ENCODE data around the gene SPEM1. TPM values are rescaled to one million over a fixed set of nuclear protein-coding genes. Genes with fewer than 3 reads are reported as not detected.

The SPEM1 gene
- total and polyA plus RNA-seq, 10 of the 15 experiments (the other 5 are each of a cell fraction or from before 2014, with no cell fraction given) = not detected

DNA sequence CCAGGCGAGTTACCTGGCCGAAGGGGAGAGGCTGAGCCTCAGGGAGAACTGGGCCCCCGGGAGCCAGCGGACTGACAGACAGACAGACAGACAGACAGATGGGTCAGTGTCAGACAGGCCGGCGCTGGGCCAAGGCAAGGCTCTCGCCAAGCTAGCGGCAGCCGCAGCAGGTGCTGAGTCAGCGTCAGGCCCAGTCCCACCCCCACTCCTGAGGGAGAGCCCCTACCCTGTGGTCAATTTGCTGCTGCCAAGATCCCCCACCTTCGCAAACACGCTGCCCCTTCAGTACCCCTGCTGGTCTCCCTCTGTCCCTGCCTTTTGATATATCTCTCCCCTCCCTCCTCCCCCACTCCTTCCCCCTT lies 20.7 kb downstream of the SPEM1 start (continued):
- TF ChIP-seq ZNF592 (IDR thresholded peaks at IDR 0.05) = no peak
- peak; percentile 77 for TF ChIP-seq BCL3 (IDR thresholded peaks at IDR 0.05; ENCODE audit: borderline replicate concordance, insufficient read depth, low read depth, low read length, poor library complexity, severe bottlenecking)
- TF ChIP-seq CREM (IDR thresholded peaks at IDR 0.05; ENCODE audit: low read depth) = no peak
- TF ChIP-seq SUZ12 (IDR thresholded peaks at IDR 0.05; ENCODE audit: unreplicated experiment) = no peak
- TF ChIP-seq NFYA (IDR thresholded peaks at IDR 0.05; ENCODE audit: borderline replicate concordance, low read depth, low read length) = no peak
- no peak for TF ChIP-seq SREBF2 (IDR thresholded peaks at IDR 0.05; ENCODE audit: low read length)
- no peak; the same call in 1 of the 2 replicates for TF ChIP-seq RELB (IDR thresholded peaks at IDR 0.05; ENCODE audit: low read depth)
- TF ChIP-seq, protein P1, sequence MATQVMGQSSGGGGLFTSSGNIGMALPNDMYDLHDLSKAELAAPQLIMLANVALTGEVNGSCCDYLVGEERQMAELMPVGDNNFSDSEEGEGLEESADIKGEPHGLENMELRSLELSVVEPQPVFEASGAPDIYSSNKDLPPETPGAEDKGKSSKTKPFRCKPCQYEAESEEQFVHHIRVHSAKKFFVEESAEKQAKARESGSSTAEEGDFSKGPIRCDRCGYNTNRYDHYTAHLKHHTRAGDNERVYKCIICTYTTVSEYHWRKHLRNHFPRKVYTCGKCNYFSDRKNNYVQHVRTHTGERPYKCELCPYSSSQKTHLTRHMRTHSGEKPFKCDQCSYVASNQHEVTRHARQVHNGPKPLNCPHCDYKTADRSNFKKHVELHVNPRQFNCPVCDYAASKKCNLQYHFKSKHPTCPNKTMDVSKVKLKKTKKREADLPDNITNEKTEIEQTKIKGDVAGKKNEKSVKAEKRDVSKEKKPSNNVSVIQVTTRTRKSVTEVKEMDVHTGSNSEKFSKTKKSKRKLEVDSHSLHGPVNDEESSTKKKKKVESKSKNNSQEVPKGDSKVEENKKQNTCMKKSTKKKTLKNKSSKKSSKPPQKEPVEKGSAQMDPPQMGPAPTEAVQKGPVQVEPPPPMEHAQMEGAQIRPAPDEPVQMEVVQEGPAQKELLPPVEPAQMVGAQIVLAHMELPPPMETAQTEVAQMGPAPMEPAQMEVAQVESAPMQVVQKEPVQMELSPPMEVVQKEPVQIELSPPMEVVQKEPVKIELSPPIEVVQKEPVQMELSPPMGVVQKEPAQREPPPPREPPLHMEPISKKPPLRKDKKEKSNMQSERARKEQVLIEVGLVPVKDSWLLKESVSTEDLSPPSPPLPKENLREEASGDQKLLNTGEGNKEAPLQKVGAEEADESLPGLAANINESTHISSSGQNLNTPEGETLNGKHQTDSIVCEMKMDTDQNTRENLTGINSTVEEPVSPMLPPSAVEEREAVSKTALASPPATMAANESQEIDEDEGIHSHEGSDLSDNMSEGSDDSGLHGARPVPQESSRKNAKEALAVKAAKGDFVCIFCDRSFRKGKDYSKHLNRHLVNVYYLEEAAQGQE (IDR thresholded peaks at IDR 0.05; ENCODE audit: low read depth, low read length) = no peak
- no peak for TF ChIP-seq MEF2A (IDR thresholded peaks at IDR 0.05; ENCODE audit: insufficient read depth, low read depth, low read length)
- TF ChIP-seq PKNOX1 (IDR thresholded peaks at IDR 0.05) = peak; percentile 31; the same call in 1 of the 2 replicates
- peak in 1 of 2 experiments; percentile 51; a peak in 2 of 4 replicates for TF ChIP-seq BHLHE40 (IDR thresholded peaks at IDR 0.05; ENCODE audit: borderline replicate concordance in 1 of 2, low read depth in 2 of 2, low read length in 1 of 2)
- TF ChIP-seq TCF7 (IDR thresholded peaks at IDR 0.05; ENCODE audit: borderline replicate concordance) = no peak
- TF ChIP-seq PAX8 (IDR thresholded peaks at IDR 0.05) = no peak
- TF ChIP-seq HDAC6 (IDR thresholded peaks at IDR 0.05; ENCODE audit: unreplicated experiment) = no peak
- no peak for TF ChIP-seq SMARCA5 (IDR thresholded peaks at IDR 0.05)
- TF ChIP-seq POU2F2 (IDR thresholded peaks at IDR 0.05; ENCODE audit: borderline replicate concordance, low read depth, low read length) = peak; percentile 32; the same call in 1 of the 3 replicates
- TF ChIP-seq KDM1A (IDR thresholded peaks at IDR 0.05; ENCODE audit: borderline replicate concordance) = no peak

Data from GM12878 (cell line).